Subcutaneous adipose tissue (tissue), 4 donors: ENCODE results near the gene GNAI1. TPM values are rescaled to one million over a fixed set of nuclear protein-coding genes. Genes with fewer than 3 reads are reported as not detected.

Experiments used
- total RNA-seq, 4 donors: library from RNA; depleted of rRNA; stranded (reverse); fragments of >200 nt; gene quantifications; one replicate each; pipeline ENCODE4 v1.1.0, GENCODE V29; 2016
- TF ChIP-seq, protein P1 (sequence below): fragments of 450-650 bp; IDR thresholded peaks from one replicate; pipeline ENCODE4 v1.5.1; 2016; ENCODE audit warnings: low read depth, mild to moderate bottlenecking, control low read depth, antibody characterized with exemption, moderate library complexity

Gene GNAI1
- total RNA-seq, 4 donors from 2014 or later, result 93.8 to 328 (median 103) TPM

DNA sequence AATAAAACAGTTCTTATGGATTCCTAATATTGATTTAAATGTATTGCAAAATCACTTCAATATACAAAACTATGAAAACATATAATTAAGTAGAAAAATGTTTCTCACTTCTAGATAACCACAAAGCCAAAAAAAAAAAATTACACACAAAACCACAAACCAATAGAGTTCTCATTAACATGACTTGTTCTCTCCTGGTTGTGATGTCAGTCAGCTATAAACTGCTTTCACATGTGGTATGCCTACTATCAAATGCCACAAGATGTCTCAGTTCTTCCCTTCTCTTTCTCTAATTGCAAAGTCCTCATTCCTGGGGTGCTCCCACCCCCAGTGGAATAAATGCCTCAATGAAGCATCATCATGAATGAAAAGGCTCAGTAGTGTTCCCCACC lies 16.6 kb downstream of the GNAI1 start:
- TF ChIP-seq, protein P1, sequence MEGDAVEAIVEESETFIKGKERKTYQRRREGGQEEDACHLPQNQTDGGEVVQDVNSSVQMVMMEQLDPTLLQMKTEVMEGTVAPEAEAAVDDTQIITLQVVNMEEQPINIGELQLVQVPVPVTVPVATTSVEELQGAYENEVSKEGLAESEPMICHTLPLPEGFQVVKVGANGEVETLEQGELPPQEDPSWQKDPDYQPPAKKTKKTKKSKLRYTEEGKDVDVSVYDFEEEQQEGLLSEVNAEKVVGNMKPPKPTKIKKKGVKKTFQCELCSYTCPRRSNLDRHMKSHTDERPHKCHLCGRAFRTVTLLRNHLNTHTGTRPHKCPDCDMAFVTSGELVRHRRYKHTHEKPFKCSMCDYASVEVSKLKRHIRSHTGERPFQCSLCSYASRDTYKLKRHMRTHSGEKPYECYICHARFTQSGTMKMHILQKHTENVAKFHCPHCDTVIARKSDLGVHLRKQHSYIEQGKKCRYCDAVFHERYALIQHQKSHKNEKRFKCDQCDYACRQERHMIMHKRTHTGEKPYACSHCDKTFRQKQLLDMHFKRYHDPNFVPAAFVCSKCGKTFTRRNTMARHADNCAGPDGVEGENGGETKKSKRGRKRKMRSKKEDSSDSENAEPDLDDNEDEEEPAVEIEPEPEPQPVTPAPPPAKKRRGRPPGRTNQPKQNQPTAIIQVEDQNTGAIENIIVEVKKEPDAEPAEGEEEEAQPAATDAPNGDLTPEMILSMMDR, result no peak

- TF ChIP-seq, protein P1, result no peak
Observed at GRCh38 chr7:80153446-80153845, 18.8 kb downstream of the GNAI1 start.

DNA sequence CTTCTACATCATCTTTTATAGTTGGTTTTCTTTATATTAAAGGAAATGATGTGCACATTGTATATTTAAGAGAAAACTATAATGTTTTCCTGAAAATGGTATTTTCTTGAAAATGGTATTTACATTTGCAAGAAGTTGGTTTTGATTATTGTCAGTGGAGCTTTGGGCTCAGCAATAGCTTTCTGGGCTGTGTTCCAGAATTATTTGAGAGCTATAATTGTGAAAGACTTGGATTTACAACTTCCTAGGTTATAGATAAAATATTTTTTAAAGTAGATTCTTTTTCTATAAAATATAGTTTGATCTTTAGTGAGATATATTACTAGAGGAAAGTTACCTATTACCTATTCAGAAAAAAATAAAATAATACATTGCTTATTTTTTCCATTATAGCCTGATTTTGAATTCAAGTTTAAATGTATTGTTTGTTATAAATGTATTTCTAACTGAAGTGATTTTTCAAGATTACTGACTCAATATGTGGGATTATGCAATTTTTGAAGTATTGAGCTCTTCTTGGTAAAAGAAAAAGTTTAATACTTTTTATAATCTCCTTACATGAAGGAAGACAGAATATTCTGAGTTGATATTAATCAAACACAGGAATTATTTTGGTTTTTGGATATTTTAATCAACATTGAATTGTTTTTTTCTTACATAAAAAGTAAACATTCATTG lies 20.2 kb downstream of the GNAI1 start:
- TF ChIP-seq, protein P1, result no peak

- TF ChIP-seq, protein P1, result no peak
Observed at GRCh38 chr7:80155374-80155773, 20.7 kb downstream of the GNAI1 start.

DNA sequence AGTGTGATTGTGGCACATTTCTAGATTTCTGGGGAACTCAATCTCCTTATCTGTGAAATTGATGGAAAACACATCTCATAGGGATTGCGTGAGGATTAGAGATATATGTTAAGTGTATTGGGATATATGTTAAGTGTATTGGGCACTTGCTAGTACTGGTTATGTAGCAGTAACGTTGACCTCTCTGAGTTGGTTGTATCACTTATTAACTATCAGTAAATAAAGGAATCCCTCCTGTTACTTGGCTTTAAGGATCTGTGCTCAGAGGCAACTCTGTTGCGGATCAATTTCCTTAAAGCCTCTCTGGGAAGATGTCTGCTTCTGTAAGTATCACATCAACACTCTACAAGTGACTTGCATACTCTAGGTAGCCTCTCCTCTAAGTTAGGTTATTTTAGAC lies 25.2 kb downstream of the GNAI1 start:
- TF ChIP-seq, protein P1, result no peak

GRCh38 chr7:80161466-80161865 lies 26.8 kb downstream of the GNAI1 start:
- TF ChIP-seq, protein P1, result no peak

- TF ChIP-seq, protein P1, result no peak
Observed at GRCh38 chr7:80165177-80165576, 30.5 kb downstream of the GNAI1 start.
